CD4-positive, alpha-beta T cell treated with Interleukin-15 for 4 hours (primary cell): ENCODE measurements around the gene SPAG16.

Source experiments
- DNase-seq: peaks from one replicate; pipeline ENCODE4 v3.0.0-alpha.2; 2020; ENCODE audit warnings: low spot score

SPAG16 gene

DNA sequence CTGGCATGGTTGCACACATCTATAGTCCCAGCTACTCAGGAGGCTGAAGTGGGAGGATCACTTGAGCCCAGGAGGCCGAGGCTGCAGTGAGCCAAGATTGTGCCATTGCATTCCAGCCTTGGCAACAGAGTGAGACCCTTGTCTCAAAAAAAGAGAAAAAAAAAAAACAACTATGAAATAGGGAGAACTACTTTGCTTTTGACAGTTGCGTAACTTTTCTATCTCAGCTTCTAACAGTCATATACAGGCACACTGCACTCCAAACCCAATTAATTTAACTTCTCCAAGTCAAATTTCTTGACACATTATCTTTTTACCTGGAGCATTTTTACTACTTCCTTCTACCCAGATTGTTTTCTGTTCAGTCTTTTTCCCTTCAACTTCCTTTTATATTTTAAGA lies 1102.5 kb downstream of the SPAG16 start:
- no peak for DNase-seq

DNA sequence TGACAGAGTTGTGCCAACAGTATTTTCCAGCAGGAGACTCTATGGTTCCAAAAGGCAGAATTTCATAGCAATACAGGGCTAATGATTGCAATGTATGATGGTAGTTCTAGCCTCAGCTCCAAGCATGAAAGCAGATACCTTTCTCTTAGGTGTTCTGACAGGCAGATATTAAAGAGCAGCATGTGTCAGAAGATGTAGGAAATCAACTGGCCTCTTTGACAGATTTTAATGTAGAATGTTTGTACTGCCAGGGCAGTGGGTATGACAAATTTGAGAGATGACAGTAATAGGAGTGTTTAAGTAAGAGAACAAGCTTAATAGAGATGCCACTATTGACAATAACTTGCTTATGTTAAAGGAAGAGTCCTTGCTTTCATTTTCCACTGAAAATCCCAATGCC lies 1105.1 kb downstream of the SPAG16 start:
- DNase-seq = no peak

DNA sequence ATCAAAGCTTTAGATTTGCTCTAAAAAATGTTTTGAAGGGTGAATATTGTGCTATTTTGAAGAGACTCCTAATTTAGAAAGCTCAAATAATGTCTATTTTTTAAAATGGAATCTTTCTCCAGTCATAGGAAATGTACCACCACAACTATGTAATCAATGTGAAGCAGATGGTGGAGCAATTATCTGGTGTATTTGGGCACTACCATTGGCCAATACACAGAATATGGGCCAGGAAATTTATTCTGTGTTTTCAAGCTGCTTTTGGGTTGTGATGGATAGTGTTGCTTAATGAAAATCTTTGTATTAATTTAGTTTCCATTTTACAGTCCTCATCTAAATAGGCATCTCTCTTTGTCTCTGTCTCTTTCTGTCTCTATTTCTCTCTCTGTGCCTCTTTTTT lies 1109.5 kb downstream of the SPAG16 start:
- no peak for DNase-seq

DNA sequence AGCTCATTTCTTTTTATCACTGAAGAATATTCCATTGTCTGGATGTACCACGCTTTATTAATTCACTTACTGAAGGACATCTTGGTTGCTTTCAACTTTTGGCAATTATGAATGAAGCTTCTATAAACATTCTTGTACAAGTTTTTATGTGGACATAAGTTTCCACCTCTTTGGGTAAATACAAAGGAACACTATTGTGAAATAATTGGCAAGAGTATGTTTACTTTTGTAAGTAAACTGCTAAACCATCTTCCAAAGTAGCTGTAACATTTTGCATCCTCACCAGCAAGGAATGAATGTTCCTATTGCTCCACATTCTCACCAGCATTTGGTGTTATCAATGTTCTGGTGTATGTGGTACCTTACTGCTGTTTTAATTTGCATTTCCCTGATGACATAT lies 1110.8 kb downstream of the SPAG16 start:
- DNase-seq = no peak

DNA sequence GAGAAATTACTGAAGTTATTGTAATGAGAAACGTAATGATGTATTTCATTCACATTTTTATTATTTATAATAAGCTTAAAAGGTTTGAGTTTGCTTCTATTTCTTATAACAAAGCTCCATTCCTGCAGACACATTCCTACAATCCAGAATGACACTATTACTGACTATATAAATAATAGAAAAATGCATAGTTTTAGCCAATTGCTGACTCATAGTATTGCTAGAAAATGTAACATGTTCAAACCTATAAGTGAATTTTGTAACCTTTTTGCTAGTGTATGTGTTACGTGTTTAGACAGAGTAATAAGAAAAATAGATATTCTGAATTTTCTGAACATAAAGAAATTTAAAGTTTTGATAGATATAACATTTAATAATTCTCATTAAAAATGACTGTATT lies 1117.3 kb downstream of the SPAG16 start:
- DNase-seq = no peak

DNA sequence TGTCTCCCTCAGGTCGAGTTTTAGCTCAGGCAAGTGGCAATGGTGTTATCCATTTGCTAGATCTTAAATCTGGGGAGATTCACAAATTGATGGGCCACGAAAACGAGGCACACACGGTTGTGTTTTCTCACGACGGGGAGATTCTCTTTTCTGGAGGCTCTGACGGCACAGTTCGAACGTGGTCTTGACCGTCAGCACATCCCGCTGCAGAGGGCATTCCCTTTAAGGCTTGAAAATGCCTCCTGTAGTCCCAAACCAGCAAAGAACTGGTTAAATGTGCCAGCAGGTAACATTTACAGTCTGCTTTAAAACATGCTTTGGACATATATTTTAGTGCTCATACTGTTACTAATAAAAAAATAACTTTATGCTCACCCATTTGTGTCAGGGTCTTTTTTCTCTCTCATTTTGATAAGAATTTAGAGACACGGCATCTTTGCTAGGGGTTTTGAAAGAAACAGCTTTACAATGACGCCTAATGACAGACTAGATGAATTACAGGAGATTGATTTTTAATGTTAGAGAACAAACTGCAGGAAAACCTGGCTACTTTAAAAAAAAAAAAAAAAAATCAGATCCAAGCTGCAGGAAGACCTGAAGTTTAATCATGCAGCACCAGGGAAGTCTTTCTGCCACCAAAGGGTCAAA lies 1126.0 kb downstream of the SPAG16 start:
- no peak for DNase-seq

DNA sequence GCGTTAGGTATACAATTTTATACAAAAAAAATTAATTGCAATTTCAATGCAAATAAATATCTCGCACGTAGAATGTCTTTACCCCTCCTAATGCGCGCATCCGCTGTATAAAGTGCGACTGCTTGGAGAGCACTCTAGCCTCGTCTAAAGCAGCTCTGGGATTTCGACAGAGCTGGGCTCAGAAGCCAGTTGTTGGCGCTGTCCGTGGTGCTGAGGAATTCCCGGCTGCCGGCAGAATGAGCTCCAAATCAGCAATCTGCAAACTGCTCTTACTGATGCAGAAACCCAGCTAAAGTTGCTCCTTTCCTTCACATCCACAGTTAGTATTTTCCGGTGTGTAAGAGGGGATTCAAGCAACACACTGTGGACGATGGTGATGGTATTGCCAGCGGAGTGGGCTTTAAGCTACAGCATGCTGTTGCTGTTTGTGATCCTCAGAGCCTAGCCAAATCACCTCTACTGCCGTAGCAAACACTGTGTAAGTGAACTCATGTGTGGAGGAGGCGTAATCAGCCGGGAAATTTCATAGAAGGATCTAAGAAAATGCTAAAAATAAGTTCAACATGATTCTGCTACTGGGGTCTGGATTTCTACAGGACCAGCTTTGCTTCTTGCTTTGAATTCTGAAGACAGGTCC lies 1126.8 kb downstream of the SPAG16 start, which contains the start of gene VWC2L:
VWC2L (plus strand) TSS at position 137 of the 637 bp plus-strand sequence. CDS start 3,140 bp downstream, outside the sequence.
- peak; percentile 7 for DNase-seq

DNA sequence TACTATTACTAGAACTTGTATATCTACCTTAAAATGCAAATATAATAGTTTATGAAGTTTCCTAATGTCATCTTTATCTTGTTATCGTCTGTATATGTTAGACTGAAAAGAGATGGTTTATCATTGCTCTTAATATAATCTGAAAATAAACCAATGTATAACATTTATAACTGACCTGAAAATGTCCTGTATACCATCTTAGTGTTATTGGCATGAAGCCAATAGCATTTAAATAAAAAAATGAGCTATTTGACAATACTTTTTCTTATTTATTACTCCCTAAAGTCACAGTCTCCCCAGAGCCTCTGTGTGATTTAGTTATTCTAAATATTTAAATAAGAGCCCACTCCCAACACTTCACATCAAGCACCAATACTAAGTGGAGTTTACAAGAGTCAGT lies 1128.4 kb downstream of the SPAG16 start:
- no peak for DNase-seq

DNA sequence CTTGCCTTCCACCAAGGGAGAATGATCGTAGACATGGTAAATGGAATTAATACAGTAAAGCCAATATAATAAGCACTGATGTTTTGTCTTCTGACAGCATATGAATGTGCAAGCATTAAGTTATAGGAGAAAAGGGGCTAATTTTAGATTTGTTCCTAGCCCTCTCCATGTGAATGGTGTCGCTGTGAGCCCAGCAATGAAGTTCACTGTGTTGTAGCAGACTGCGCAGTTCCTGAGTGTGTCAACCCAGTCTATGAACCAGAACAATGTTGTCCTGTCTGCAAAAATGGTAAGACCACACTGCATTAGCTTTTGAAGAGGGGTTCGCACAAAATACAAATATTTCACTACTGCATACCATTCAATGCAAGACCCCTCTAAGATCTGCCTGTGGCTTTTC lies 1152.2 kb downstream of the SPAG16 start:
- DNase-seq = no peak

DNA sequence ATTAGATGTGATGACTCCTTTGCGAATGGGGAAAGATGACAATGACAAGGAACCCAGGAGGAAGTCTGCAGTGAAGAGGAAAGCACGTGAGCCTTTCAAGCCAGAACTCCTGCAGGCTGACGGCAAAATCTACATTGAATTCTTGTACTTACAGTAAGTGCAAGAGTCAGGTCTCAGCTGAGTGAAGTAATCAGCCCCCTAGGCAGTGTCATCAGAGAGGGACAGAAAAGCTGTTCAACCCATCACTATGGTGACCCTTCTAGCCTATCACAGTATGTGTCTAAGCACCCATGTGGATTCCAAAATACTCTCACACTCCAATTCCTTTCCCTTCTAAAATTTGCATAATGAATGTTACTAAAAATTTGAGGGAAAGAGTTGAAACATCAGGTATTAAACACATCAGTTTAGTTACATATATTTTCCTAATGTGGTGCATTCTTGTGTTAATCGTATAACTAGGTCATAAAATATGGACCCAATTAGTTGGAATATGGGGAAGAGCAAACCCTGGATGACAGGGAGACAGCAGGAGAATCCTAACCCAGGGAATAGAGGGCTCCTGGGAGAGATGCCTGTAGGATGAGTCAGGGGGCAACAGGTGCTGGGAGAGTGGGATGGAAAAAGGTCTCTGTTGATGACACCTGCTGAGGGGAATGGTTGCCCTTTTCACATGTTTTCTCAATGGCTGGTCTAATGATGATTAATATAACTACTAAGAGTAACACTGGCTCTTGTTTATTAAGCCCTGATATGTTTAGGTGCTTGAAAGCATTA lies 1166.0 kb downstream of the SPAG16 start:
- DNase-seq = no peak

DNA sequence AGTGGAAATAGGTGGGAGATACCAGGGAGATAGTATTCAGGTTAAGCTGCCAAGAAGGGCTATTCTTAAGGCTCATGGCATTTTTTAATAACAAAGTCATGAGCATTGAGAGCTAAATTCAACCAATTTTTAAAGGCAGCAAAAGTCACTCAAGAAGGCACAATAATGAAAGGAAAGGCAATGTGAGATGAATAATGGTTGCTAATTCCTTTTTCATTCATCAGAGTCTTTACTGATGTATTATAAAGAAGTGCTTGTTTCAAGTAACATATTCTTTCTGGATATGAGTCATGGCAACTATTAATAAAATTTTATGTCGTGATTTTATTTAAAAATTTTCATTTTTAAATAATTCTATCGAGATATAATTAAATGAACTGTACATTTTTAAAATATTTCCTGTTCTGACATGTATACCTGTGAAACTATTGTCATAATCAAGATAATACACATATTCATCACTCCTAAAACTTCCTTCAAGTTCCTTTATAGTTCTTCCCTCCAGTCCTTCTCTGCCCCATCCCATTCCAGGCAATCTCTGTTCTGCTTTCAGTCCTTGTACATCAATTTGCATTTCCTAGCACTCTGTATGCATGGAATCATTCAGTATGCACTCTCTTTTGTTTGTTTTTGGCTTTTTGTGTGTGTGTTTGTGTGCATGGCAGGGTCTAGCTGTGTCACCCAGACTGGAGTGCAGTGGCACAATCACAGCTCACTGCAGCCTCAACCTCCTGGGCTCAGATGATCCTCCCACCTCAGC lies 1167.4 kb downstream of the SPAG16 start:
- no peak for DNase-seq
